HG03378 (cell line): ENCODE measurements around the gene FBLN7.
"Not testable (repeated sequence)": the region's sequence is repeated elsewhere in the genome, so short reads cannot be mapped to it uniquely, and the experiment has no call there.

ENCODE experiments used
- ATAC-seq: cut with Tn5 transposase; IDR thresholded peaks from one replicate; pipeline ENCODE4 v1.9.1; 2021; ENCODE audit warnings: mild to moderate bottlenecking, moderate library complexity; ENCODE audit not compliant: unreplicated experiment

FBLN7 gene, protein sequence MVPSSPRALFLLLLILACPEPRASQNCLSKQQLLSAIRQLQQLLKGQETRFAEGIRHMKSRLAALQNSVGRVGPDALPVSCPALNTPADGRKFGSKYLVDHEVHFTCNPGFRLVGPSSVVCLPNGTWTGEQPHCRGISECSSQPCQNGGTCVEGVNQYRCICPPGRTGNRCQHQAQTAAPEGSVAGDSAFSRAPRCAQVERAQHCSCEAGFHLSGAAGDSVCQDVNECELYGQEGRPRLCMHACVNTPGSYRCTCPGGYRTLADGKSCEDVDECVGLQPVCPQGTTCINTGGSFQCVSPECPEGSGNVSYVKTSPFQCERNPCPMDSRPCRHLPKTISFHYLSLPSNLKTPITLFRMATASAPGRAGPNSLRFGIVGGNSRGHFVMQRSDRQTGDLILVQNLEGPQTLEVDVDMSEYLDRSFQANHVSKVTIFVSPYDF

DNA sequence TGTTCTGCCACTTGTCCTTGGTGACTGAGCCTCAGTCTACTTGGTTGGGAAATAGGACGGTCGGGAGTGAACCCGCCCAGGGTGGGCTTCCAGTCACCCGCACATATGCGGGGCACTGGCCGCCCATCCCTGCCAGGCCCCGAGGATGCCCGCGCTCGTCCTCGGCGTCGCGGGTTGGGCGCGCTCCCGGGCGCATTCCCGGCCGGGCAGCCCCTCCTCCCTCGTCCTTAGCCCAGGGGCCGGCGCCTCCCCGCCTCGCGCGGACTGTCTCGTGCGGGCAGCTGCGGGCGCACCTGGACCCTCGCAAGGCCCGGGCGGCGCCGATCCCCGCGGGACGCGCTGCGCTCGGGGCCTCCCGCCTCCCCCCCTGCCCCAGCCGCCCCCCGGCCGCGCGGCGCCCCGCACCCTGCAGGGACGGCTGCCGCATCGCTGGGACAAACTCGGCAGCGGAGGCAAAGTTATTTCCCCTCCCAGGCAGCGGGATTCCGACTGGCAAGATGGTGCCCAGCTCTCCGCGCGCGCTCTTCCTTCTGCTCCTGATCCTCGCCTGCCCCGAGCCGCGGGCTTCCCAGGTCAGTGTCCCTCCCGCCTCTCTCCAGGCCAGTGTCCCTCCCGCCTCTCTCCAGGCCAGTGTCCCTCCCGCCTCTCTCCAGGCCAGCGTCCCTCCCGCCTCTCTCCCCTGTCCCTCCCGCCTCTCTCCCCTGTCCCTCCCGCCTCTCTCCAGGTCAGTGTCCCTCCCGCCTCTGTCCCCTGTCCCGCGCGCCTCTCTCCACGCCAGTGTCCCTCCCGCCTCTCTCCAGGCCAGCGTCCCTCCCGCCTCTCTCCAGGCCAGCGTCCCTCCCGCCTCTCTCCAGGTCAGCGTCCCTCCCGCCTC lies at the start of gene FBLN7:
TSS of gene FBLN7 (plus strand) at position 227 of the 874 bp plus-strand sequence. CDS start at position 498, 271 bp downstream.
- no peak for ATAC-seq

GRCh38 chr2:112089375-112089774 lies 48.8 kb upstream of the FBLN7 start:
- no peak for ATAC-seq

- no peak for ATAC-seq
These were observed 45.7 kb upstream of the FBLN7 start for GRCh38 chr2:112092286-112093041.

GRCh38 chr2:112093216-112093615 lies 45.0 kb upstream of the FBLN7 start:
- no peak for ATAC-seq

- no peak for ATAC-seq
These were observed 42.5 kb upstream of the FBLN7 start for GRCh38 chr2:112095681-112096080.

GRCh38 chr2:112096098-112096497 lies 42.1 kb upstream of the FBLN7 start:
- ATAC-seq: no peak

DNA sequence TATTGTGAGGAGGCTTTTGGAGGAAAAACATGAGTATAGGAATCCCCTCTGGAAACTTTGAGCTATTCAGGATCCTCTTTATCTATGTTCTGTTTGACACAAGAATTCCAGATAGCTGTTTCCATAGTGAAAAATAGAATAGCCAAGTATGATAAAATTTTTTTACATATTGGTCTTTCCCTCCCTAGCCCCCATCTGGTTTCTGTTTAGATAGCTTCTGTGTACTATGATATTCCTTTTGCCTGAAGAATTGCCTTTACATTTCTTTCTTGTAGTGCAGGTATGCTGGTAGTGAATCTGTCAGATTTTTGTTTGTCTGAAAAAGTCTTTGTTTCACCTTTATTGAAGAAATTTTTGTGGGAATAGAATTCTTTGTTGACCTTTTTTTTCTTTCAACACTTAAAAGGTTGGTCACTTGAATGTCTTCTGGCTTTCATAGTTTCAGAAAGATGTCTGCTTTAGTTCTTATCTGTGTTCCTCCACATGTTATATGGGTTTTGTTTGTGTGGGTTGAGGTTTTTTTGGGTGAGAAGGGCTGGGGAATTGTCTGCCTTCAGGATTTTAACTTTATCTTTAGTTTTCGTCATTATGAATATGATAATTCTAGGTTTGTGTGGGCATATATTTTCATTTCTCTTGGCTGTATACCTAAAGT lies 29.9 kb upstream of the FBLN7 start:
- no peak for ATAC-seq

- ATAC-seq: no peak
These were observed 28.9 kb upstream of the FBLN7 start for GRCh38 chr2:112109278-112109677.

DNA sequence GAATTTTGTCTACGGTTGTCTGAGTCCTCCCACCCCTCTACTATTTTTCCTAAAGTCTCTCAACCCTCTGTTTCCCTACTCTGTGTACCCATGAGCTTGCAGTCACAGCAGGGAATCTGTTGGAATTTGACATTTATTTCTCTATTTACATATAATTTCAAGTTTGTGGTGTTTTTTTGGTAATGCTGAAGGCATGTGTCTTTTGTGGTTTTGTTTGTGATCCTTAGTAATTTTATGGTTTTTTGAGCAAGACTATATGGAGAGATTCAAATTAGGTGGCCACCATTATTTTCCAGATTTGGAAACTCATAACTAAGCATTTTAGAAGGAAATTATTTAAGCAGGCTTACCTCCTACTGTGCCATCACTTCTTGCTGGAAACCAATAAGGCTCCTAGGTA lies 27.2 kb upstream of the FBLN7 start:
- ATAC-seq: no peak

DNA sequence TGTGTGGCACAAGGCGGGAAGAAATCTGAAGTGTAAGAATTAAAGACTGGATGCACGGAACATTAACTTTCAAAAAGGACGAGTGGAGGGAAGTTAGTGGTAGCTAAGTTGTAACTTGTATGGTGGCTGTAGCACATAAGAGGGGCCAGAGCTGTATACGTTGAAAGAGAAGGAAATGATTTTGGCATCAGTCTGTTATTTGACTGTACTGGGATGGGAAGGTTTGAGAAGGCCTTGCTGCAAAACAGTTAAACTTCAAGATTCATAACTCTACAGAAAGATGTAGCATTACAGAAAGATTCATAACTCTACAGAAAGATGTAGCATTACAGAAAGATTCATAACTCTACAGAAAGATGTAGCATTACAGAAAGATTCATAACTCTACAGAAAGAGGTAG lies 24.8 kb upstream of the FBLN7 start:
- ATAC-seq: not testable (repeated sequence)

GRCh38 chr2:112118148-112118547 lies 20.0 kb upstream of the FBLN7 start:
- ATAC-seq: no peak

DNA sequence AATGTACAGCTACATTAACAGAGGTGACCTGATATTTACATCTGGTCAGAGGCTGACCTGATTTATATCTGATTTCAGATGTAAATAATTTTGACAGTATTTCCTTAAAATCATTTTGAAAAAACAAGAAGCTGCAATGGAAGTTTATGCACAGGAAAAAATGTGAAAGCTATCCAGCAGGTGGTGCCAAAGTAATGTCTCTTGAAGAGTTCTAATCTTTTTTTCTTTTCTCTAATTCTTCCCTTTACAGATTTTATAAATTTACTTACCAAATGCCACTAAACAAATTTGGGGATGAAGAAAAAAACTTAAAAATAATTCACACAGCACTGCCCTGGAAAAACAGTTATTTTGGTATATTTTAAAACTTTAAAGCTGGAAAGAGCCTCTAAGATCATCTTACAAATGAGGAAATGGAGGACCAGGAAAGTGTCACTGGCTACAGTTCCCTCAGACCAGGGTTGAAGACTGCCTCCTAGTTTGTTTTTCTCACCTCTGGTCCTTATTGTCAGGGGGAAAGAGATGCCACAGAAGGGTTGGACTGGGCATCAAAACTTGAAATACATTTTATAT lies 16.4 kb upstream of the FBLN7 start:
- no peak for ATAC-seq

GRCh38 chr2:112129060-112129459 lies 9.1 kb upstream of the FBLN7 start:
- no peak for ATAC-seq

DNA sequence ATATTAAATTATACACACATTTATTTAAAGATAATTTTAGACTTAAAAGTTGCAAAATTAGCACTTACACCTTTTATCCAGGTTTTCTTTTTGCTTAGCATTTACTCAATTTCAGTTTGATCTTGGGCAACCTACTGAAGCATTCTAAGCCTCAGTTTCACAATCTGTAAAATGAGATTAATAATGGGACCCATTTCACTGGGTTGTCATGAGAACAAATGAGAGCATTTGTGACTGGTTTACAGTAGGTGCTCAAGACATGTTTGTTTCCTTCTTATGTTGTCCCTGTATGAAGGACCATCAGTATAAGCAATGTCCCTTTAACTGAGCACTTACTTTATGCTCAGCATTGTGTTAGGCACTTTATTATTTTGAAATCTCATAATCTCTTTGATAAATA lies 4.8 kb upstream of the FBLN7 start:
- no peak for ATAC-seq

DNA sequence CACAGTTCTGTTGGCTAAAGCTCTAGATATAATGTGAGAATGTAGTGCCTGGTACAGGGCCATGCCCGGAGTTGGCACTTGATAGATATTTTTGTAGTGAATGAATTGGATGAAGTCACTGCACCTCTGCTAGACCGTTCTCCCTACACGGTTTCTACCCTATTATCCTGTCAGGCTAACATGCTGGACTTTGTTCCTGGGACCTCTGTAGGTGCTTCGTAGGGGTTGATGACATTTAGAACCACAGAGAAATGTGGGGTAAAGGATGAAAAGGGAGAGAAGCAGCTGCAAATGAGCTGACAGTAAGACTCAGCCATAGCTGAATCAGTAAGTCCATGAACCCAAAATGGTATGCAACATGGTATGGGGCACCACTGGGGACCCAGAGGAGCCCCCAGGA lies 4.1 kb upstream of the FBLN7 start:
- ATAC-seq: no peak

GRCh38 chr2:112136096-112136495 lies 2.1 kb upstream of the FBLN7 start:
- ATAC-seq: no peak

- ATAC-seq: no peak
These were observed 548 bp upstream of the FBLN7 start for GRCh38 chr2:112137516-112138158.

DNA sequence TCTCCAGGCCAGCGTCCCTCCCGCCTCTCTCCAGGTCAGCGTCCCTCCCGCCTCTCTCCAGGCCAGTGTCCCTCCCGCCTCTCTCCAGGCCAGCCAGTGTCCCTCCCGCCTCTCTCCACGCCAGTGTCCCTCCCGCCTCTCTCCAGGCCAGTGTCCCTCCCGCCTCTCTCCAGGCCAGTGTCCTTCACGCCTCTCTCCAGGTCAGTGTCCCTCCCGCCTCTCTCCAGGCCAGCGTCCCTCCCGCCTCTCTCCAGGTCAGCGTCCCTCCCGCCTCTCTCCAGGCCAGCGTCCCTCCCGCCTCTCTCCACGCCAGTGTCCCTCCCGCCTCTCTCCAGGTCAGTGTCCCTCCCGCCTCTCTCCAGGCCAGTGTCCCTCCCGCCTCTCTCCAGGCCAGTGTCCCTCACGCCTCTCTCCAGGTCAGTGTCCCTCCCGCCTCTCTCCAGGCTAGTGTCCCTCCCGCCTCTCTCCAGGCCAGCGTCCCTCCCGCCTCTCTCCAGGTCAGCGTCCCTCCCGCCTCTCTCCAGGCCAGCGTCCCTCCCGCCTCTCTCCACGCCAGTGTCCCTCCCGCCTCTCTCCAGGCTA lies 939 bp downstream of the FBLN7 start:
- not testable (repeated sequence) for ATAC-seq

- ATAC-seq: not testable (repeated sequence)
These were observed 1.5 kb downstream of the FBLN7 start for GRCh38 chr2:112139661-112140204.
